ENCODE data around the gene MEGF10. TPM values are rescaled to one million over a fixed set of nuclear protein-coding genes. Genes with fewer than 3 reads are reported as not detected.

MEGF10 gene
- total RNA-seq, 1 donor from 2014 or later, result 1.3 TPM

GRCh38 chr5:127369796-127370195, 79.2 kb downstream of the MEGF10 start:
- Histone ChIP-seq H3K27me3 (ENCODE audit: control insufficient read depth, insufficient read depth, low read length) (no peaks in the 10 kb centered on the region), H3K36me3 (ENCODE audit: control insufficient read depth, insufficient read depth, low read length) (no peaks in the 10 kb centered on the region), H3K4me3 (ENCODE audit: low read depth, low read length) (no peak overlapping the region)
- no peak for DNase-seq (ENCODE audit: low read depth)
- TF ChIP-seq CTCF (IDR thresholded peaks at IDR 0.05; ENCODE audit: insufficient read depth, low read length, poor library complexity, severe bottlenecking), result no peak

- no peak overlapping the region for H3K4me3 ChIP-seq (ENCODE audit: low read depth, low read length)
- no peaks in the 10 kb centered on the region for H3K27me3 ChIP-seq (ENCODE audit: control insufficient read depth, insufficient read depth, low read length)
- no peak for TF ChIP-seq CTCF (IDR thresholded peaks at IDR 0.05; ENCODE audit: insufficient read depth, low read length, poor library complexity, severe bottlenecking)
- no peak for DNase-seq (ENCODE audit: low read depth)
- no peaks in the 10 kb centered on the region for H3K36me3 ChIP-seq (ENCODE audit: control insufficient read depth, insufficient read depth, low read length)
These were observed 80.0 kb downstream of the MEGF10 start for GRCh38 chr5:127370631-127371030.

- Histone ChIP-seq H3K27me3 (ENCODE audit: control insufficient read depth, insufficient read depth, low read length) (no peaks in the 10 kb centered on the region), H3K36me3 (ENCODE audit: control insufficient read depth, insufficient read depth, low read length) (no peaks in the 10 kb centered on the region), H3K4me3 (ENCODE audit: low read depth, low read length) (no peak overlapping the region)
- no peak for DNase-seq (ENCODE audit: low read depth)
- peak; percentile 11 for TF ChIP-seq CTCF (IDR thresholded peaks at IDR 0.05; ENCODE audit: insufficient read depth, low read length, poor library complexity, severe bottlenecking)
These were observed 83.4 kb downstream of the MEGF10 start for GRCh38 chr5:127373858-127374491.

- no peak overlapping the region for H3K4me3 ChIP-seq (ENCODE audit: low read depth, low read length)
- TF ChIP-seq CTCF (IDR thresholded peaks at IDR 0.05; ENCODE audit: insufficient read depth, low read length, poor library complexity, severe bottlenecking), result no peak
- no peaks in the 10 kb centered on the region for H3K36me3 ChIP-seq (ENCODE audit: control insufficient read depth, insufficient read depth, low read length)
- no peaks in the 10 kb centered on the region for H3K27me3 ChIP-seq (ENCODE audit: control insufficient read depth, insufficient read depth, low read length)
- DNase-seq (ENCODE audit: low read depth), result no peak
These were observed 84.5 kb downstream of the MEGF10 start for GRCh38 chr5:127375124-127375523.

GRCh38 chr5:127375544-127376091, 85.0 kb downstream of the MEGF10 start:
- TF ChIP-seq CTCF (IDR thresholded peaks at IDR 0.05; ENCODE audit: insufficient read depth, low read length, poor library complexity, severe bottlenecking), result no peak
- no peak for DNase-seq (ENCODE audit: low read depth)
- Histone ChIP-seq H3K27me3 (ENCODE audit: control insufficient read depth, insufficient read depth, low read length) (no peaks in the 10 kb centered on the region), H3K4me3 (ENCODE audit: low read depth, low read length) (no peak overlapping the region), H3K36me3 (ENCODE audit: control insufficient read depth, insufficient read depth, low read length) (no peaks in the 10 kb centered on the region)

GRCh38 chr5:127377651-127378050, 87.1 kb downstream of the MEGF10 start:
- no peaks in the 10 kb centered on the region for H3K27me3 ChIP-seq (ENCODE audit: control insufficient read depth, insufficient read depth, low read length)
- TF ChIP-seq CTCF (IDR thresholded peaks at IDR 0.05; ENCODE audit: insufficient read depth, low read length, poor library complexity, severe bottlenecking), result no peak
- no peak for DNase-seq (ENCODE audit: low read depth)
- H3K4me3 ChIP-seq (ENCODE audit: low read depth, low read length), result no peak overlapping the region
- H3K36me3 ChIP-seq (ENCODE audit: control insufficient read depth, insufficient read depth, low read length), result no peaks in the 10 kb centered on the region

Data from kidney epithelial cell (primary cell).